ENCODE results near the gene ZDHHC6.
"Not testable (repeated sequence)": the region's sequence is repeated elsewhere in the genome, so short reads cannot be mapped to it uniquely, and the experiment has no call there.

The ZDHHC6 gene

GRCh38 chr10:112388056-112388455 is 58.7 kb downstream of the ZDHHC6 start:
- not testable (repeated sequence) for DNase-seq

DNA sequence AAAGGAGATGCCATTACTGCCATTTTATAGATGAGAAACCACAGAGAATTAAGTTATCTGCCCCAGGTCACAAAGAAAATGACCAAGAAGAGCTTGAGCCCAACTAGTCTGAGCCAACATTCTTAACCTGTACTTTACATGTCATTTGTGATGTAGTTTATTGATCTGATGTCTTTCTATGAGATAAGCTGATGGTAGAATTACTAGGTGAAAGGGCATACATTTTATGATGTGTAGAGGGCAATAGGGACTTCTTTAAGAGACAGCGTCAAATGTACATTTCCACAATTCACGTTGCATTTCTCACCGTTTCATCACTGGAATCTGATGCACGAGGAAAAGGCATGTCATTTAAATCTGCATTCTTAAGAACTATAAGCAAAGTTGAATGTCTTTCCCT is 61.5 kb downstream of the ZDHHC6 start:
- no peak for DNase-seq

DNA sequence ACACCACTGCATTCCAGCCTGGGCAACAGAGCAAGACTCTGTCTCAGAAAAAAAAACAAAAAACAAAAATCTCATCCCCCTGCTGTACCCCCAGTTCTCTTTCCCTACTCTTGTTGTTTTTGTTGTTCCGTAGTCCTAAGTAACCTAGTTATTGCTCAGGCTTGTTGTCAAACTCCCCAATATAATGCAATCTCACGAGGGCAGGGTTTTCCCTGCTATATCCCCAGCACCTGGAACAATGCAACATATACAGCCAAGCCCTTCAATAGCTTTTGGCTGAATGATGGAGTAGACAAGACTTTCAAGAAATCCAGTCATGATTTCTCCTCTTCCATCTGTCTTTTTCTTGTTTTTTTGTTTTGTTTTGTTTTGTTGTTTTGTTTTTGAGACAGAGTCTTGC is 62.6 kb downstream of the ZDHHC6 start:
- no peak for DNase-seq

DNA sequence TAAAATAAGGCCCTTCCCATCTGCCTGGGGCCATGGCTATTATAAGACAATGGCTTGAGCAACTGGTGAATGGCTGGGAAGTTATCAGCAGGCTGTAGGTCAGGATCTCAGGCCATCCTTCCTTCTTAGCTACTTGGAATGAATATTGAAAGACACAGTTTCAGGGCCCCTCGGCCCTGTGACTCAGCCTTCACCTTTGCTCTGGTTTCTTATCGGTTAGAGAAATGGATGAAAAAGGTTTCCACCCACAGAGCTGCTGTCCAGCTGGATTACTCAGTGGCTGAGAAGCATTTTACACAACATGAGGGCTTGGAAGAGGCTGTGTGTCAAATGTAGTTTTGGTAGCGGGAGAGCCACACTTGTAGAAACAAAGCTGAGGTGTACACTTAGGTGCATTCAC is 63.4 kb downstream of the ZDHHC6 start:
- no peak for DNase-seq

DNA sequence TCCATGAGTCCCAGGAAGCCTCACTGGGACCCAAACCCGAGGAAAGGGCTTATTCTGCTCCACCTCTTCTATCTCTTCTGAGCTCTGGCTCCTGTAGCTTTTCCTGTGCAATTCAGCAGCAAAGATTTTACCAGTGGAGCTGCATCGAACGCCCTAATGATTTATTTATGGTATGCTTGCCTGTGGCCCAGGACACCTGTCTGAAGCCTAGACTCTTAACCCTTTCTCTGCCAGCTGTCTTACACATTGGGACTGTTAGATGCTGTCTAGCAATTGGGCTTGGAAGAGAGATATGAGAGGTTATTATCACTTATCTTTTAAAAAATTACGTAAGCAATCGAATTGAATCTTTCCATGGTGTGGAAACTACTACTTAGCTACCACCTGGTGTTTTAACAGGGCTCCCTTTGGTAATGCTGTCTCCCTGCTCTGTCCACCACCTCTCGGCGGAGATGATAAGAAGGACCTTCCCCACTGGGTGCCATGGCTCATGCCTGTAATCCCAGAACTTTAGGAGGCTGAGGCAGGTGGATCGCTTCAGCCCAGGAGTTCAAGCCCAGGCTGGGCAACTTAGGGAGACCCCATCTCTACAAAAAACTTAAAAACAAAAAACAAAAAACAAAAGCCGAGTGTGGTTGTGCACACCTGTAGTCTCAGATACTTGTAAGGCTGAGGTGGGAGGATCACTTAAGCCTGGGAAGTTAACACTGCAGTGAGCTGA is 64.0 kb downstream of the ZDHHC6 start:
- no peak for DNase-seq
